ENCODE data around the gene AP2M1. TPM values are rescaled to one million over a fixed set of nuclear protein-coding genes. Genes with fewer than 3 reads are reported as not detected.

Gene AP2M1
- total and polyA plus RNA-seq, 10 of the 15 experiments (the other 5 are each of a cell fraction or from before 2014, with no cell fraction given), result 65.6 to 356 (median 161) TPM

DNA sequence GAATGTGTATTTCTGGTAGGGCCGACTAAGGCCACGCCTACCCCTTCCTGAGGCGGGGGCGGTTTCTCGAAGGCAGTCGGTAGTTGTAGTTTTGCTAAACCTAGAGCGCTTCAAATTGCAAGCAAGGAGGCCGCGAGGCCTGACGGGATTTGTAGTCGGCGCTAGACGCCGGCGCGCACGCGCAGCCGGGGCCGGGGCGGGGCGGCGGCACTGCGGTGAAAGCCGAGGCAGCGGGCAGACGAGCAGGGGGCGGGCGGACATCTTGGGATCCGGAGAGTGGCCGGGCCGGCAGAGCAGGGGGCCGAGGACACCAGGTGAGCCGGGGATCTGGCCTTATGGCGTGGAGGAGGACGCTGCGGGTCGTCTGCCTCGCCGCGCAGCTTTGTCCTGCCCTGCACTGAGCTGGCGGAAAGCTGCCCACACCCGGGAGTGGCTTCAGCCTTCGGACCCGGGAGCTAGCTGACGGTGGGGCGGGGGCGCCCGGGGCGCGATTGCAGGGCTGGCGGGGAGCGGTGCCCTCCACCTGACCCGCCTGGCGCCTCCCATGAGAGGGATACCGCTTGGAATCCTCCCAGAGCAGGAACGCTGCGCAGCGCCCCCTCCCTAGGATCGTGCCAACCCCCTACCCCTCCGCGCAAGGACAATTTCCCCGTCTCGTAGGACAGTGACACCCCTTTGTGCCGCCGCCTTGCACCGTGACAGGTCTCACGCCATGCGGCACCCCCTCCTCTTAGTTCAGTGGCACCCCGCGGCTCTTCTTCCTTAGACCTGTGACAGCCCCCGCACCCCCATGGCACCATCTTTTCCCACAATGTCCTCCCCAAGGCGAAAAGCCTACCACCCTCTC, at the start of gene AP2M1 (continued):
- TF ChIP-seq, protein P1, sequence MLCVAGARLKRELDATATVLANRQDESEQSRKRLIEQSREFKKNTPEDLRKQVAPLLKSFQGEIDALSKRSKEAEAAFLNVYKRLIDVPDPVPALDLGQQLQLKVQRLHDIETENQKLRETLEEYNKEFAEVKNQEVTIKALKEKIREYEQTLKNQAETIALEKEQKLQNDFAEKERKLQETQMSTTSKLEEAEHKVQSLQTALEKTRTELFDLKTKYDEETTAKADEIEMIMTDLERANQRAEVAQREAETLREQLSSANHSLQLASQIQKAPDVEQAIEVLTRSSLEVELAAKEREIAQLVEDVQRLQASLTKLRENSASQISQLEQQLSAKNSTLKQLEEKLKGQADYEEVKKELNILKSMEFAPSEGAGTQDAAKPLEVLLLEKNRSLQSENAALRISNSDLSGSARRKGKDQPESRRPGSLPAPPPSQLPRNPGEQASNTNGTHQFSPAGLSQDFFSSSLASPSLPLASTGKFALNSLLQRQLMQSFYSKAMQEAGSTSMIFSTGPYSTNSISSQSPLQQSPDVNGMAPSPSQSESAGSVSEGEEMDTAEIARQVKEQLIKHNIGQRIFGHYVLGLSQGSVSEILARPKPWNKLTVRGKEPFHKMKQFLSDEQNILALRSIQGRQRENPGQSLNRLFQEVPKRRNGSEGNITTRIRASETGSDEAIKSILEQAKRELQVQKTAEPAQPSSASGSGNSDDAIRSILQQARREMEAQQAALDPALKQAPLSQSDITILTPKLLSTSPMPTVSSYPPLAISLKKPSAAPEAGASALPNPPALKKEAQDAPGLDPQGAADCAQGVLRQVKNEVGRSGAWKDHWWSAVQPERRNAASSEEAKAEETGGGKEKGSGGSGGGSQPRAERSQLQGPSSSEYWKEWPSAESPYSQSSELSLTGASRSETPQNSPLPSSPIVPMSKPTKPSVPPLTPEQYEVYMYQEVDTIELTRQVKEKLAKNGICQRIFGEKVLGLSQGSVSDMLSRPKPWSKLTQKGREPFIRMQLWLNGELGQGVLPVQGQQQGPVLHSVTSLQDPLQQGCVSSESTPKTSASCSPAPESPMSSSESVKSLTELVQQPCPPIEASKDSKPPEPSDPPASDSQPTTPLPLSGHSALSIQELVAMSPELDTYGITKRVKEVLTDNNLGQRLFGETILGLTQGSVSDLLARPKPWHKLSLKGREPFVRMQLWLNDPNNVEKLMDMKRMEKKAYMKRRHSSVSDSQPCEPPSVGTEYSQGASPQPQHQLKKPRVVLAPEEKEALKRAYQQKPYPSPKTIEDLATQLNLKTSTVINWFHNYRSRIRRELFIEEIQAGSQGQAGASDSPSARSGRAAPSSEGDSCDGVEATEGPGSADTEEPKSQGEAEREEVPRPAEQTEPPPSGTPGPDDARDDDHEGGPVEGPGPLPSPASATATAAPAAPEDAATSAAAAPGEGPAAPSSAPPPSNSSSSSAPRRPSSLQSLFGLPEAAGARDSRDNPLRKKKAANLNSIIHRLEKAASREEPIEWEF (IDR thresholded peaks at IDR 0.05; ENCODE audit: insufficient replicate concordance, low read depth, low read length), result no peak
- TF ChIP-seq ETV6 (conservative IDR thresholded peaks at IDR 0.05 in 1 of 2, IDR thresholded peaks at IDR 0.05 in 1 of 2; ENCODE audit: borderline replicate concordance in 1 of 2, low read depth in 1 of 2), result no peak
- 0 out of 2 replicates have a peak, but pooled peaks have one; percentile 38 for TF ChIP-seq RB1 (IDR thresholded peaks at IDR 0.05; ENCODE audit: borderline replicate concordance)
- TF ChIP-seq YBX1 (IDR thresholded peaks at IDR 0.05), result no peak
- TF ChIP-seq RAD51 (IDR thresholded peaks at IDR 0.05), result no peak
- no peak for TF ChIP-seq JUNB (IDR thresholded peaks at IDR 0.05)
- 0 out of 2 replicates have a peak, but pooled peaks have one; percentile 58 for TF ChIP-seq PML (IDR thresholded peaks at IDR 0.05; ENCODE audit: low read length)
- TF ChIP-seq POLR2AphosphoS2 (IDR thresholded peaks at IDR 0.05; ENCODE audit: low read depth, low read length), result peak; percentile 74; the same call in 1 of the 2 replicates
- TF ChIP-seq NFYA (IDR thresholded peaks at IDR 0.05; ENCODE audit: borderline replicate concordance, low read depth, low read length), result no peak
- TF ChIP-seq ZNF24 (IDR thresholded peaks at IDR 0.05), result no peak
- no peak for TF ChIP-seq RELA (IDR thresholded peaks at IDR 0.05; ENCODE audit: borderline replicate concordance, partially characterized antibody)
- no peak for TF ChIP-seq STAT3 (IDR thresholded peaks at IDR 0.05; ENCODE audit: low read depth, low read length)
- peak; percentile 90; the same call in 1 of the 2 replicates for TF ChIP-seq CREM (IDR thresholded peaks at IDR 0.05; ENCODE audit: low read depth)
- no peak for TF ChIP-seq TCF7 (IDR thresholded peaks at IDR 0.05; ENCODE audit: borderline replicate concordance)
- TF ChIP-seq NFYB (IDR thresholded peaks at IDR 0.05; ENCODE audit: insufficient read depth, low read depth, low read length), result no peak
- TF ChIP-seq SREBF2 (IDR thresholded peaks at IDR 0.05; ENCODE audit: low read length), result no peak
- no peak for TF ChIP-seq NR2F1 (conservative IDR thresholded peaks at IDR 0.05)
- TF ChIP-seq MYC (IDR thresholded peaks at IDR 0.05; ENCODE audit: insufficient read depth, insufficient read length, insufficient replicate concordance, low read length, severe bottlenecking), result no peak
- TF ChIP-seq, protein P2, sequence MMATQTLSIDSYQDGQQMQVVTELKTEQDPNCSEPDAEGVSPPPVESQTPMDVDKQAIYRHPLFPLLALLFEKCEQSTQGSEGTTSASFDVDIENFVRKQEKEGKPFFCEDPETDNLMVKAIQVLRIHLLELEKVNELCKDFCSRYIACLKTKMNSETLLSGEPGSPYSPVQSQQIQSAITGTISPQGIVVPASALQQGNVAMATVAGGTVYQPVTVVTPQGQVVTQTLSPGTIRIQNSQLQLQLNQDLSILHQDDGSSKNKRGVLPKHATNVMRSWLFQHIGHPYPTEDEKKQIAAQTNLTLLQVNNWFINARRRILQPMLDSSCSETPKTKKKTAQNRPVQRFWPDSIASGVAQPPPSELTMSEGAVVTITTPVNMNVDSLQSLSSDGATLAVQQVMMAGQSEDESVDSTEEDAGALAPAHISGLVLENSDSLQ (IDR thresholded peaks at IDR 0.05), result no peak
- TF ChIP-seq HDGF (IDR thresholded peaks at IDR 0.05), result no peak
- TF ChIP-seq NBN (IDR thresholded peaks at IDR 0.05), result 0 out of 2 replicates have a peak, but pooled peaks have one; percentile 36
- no peak for TF ChIP-seq BCL11A (IDR thresholded peaks at IDR 0.05; ENCODE audit: low read depth, low read length)
- TF ChIP-seq SRF (IDR thresholded peaks at IDR 0.05; ENCODE audit: low read depth in 2 of 2, low read length in 2 of 2), result no peak

All from GM12878 (cell line).